K562 (cell line): Measurements from ENCODE around the gene SHMT1. TPM values are rescaled to one million over a fixed set of nuclear protein-coding genes. Genes with fewer than 3 reads are reported as not detected.

ENCODE experiments used
- ATAC-seq: fragments of 200-7000 bp; cut with Tn5 transposase; 3 replicates; pipeline ENCODE4 v1.9.1; 2020; ENCODE audit warnings: moderate library complexity
- BruUV-seq: library from RNA; stranded (reverse); fragments of 400-500 nt; replicated peaks from 2 replicates; lab custom pipeline; 2021; lab: Mats Ljungman, UMichigan
- CTCF ChIA-PET: fragments of 300-600 bp; formaldehyde crosslinking; extraction: SDS; loops from one replicate; lab custom pipeline; 2021; ENCODE audit warnings: low intra/inter-chr PET ratio; lab: Yijun Ruan, JAX
- POLR2A ChIA-PET: fragments of 300-600, 350-650 bp; sonication (Branson Sonifier 250); formaldehyde crosslinking; extraction: SDS; loops from one replicate; lab custom pipeline; 2021; ENCODE audit warnings: antibody characterized with exemption, inconsistent platforms; lab: Yijun Ruan, JAX
- DNase-seq, 4 experiments: peaks; one replicate each; pipeline versions ENCODE4 v3.0.0 to v3.0.0-alpha.2; 2011 to 2018; ENCODE audit warnings: low spot score in 3 of 4, mixed read lengths in 3 of 4; ENCODE audit errors: extremely low read depth in 1 of 4
- FAIRE-seq: peaks from 2 replicates; lab custom pipeline; 2011; peaks lifted over from hg19 to GRCh38; lab: Jason Lieb, UNC
- H2AFZ ChIP-seq: 2 replicates; pipeline ENCODE4 v1.6.0; 2011; ENCODE audit warnings: low read depth, low read length, control low read depth, inconsistent platforms
- H3K27ac ChIP-seq: fragments of 200-600 bp; 3 replicates; pipeline ENCODE4 v1.8.0; 2011; ENCODE audit warnings: low read depth, mild to moderate bottlenecking, control low read depth, inconsistent platforms, low read length, moderate library complexity, mixed read lengths; ENCODE audit errors: extremely low read depth
- H3K27me3 ChIP-seq, 2 experiments: fragments of 300-600 bp in 1 of 2; 2 replicates in 1 of 2; 3 replicates in 1 of 2; pipeline versions ENCODE4 v1.6.0 to v1.8.0; 2011; ENCODE audit warnings: inconsistent platforms in 2 of 2, low read length in 2 of 2, mild to moderate bottlenecking in 1 of 2, mixed read lengths in 1 of 2, moderate library complexity in 1 of 2; ENCODE audit not compliant: control insufficient read depth in 2 of 2, insufficient read depth in 2 of 2
- H3K36me3 ChIP-seq: fragments of 300-600 bp; 3 replicates; pipeline ENCODE4 v1.8.0; 2011; ENCODE audit warnings: mild to moderate bottlenecking, low read length, inconsistent platforms; ENCODE audit not compliant: control insufficient read depth, insufficient read depth
- H3K4me1 ChIP-seq, 2 experiments: fragments of 200-600 bp in 1 of 2; replicated peaks in 1 of 2; 2 replicates in 1 of 2; 3 replicates in 1 of 2; pipeline versions ENCODE4 v1.5.1 to v1.8.0; 2011; ENCODE audit warnings: inconsistent platforms in 2 of 2, low read length in 2 of 2, mild to moderate bottlenecking in 1 of 2, mixed read lengths in 1 of 2, moderate library complexity in 1 of 2; ENCODE audit not compliant: control insufficient read depth in 2 of 2, insufficient read depth in 2 of 2
- H3K4me2 ChIP-seq: 2 replicates; pipeline ENCODE4 v1.6.1; 2011; ENCODE audit warnings: low read length, control low read depth, inconsistent platforms, mixed read lengths; ENCODE audit not compliant: insufficient read depth
- H3K4me3 ChIP-seq: fragments of 200-600 bp; sonication (generic), shearing (Covaris generic); 2 replicates; pipeline ENCODE4 v1.5.1; 2016; ENCODE audit warnings: control low read depth, inconsistent platforms
- H3K79me2 ChIP-seq: fragments of 200-600 bp; 3 replicates; pipeline ENCODE4 v1.8.0; 2011; ENCODE audit warnings: low read length, inconsistent platforms; ENCODE audit not compliant: control insufficient read depth, insufficient read depth
- H3K9ac ChIP-seq, 2 experiments: 2 replicates each; pipeline versions ENCODE4 v1.6.0 to v1.6.1; 2011; ENCODE audit warnings: low read depth in 2 of 2, low read length in 2 of 2, control low read depth in 1 of 2, inconsistent platforms in 1 of 2, mild to moderate bottlenecking in 1 of 2, mixed read lengths in 1 of 2; ENCODE audit not compliant: insufficient read depth in 1 of 2
- H3K9me1 ChIP-seq: one replicate; pipeline ENCODE4 v1.6.0; 2011; ENCODE audit warnings: inconsistent platforms, mild to moderate bottlenecking, low read length, moderate library complexity; ENCODE audit not compliant: control insufficient read depth, insufficient read depth
- H3K9me3 ChIP-seq: replicated peaks from 2 replicates; pipeline ENCODE4 v1.5.1; 2011; ENCODE audit warnings: low read depth, low read length, inconsistent platforms; ENCODE audit not compliant: control insufficient read depth, insufficient read depth
- H4K20me1 ChIP-seq: replicated peaks from 2 replicates; pipeline ENCODE4 v1.6.1; 2011; ENCODE audit warnings: low read length, inconsistent platforms, mixed read lengths; ENCODE audit not compliant: control insufficient read depth, insufficient read depth
- CBFA2T2 ChIP-seq: fragments of 450-650 bp; conservative IDR thresholded peaks from 2 replicates; pipeline ENCODE4 v1.6.1; 2017; ENCODE audit warnings: mild to moderate bottlenecking
- CBFA2T3 ChIP-seq: fragments of 450-650 bp; IDR thresholded peaks from 2 replicates; pipeline ENCODE4 v1.6.1; 2017
- CHD1 ChIP-seq: fragments of 200-600 bp; sonication (generic); IDR thresholded peaks from one replicate; pipeline ENCODE4 v1.6.1; 2012; ENCODE audit warnings: mild to moderate bottlenecking, moderate library complexity, low read length, inconsistent platforms
- ETV5 ChIP-seq: sonication (generic); formaldehyde crosslinking; IDR thresholded peaks from 2 replicates; pipeline ENCODE4 v1.4.0; 2020; ENCODE audit warnings: low read depth, mild to moderate bottlenecking, missing genetic modification reagents
- HEY1 ChIP-seq: fragments of 250-450 bp; sonication (Bioruptor Pico); IDR thresholded peaks from 2 replicates; pipeline ENCODE4 v1.5.0; 2020; ENCODE audit warnings: mild to moderate bottlenecking, moderate library complexity, borderline replicate concordance
- MEIS2 ChIP-seq: fragments of 450-650 bp; IDR thresholded peaks from 2 replicates; pipeline ENCODE4 v1.6.1; 2014; ENCODE audit warnings: mild to moderate bottlenecking; ENCODE audit not compliant: partially characterized antibody
- SMARCE1 ChIP-seq: fragments of 450-650 bp; IDR thresholded peaks from 2 replicates; pipeline ENCODE4 v1.7.1; 2016; ENCODE audit warnings: mild to moderate bottlenecking
- TAL1 ChIP-seq: fragments of 450-650 bp; IDR thresholded peaks from 2 replicates; pipeline ENCODE4 v1.6.1; 2016; ENCODE audit warnings: mild to moderate bottlenecking
- TCF3 ChIP-seq: sonication (generic); formaldehyde crosslinking; IDR thresholded peaks from 2 replicates; pipeline ENCODE4 v1.4.0; 2020; ENCODE audit warnings: mild to moderate bottlenecking, missing genetic modification reagents
- ZNF253 ChIP-seq: fragments of 250-450 bp; sonication (Bioruptor Pico); conservative IDR thresholded peaks from 2 replicates; pipeline ENCODE4 v1.6.1; 2021; ENCODE audit warnings: mild to moderate bottlenecking
- ZNF77 ChIP-seq: fragments of 250-450 bp; sonication (Bioruptor Pico); IDR thresholded peaks from 2 replicates; pipeline ENCODE4 v1.5.0; 2020
- WGBS: fragments of 100-300 bp; shearing (Covaris generic); methylation state at CpG from one replicate; pipeline ENCODE4 v1.1.6; 2016; ENCODE audit warnings: low coverage, mixed read lengths; ENCODE audit not compliant: insufficient coverage; ENCODE audit errors: missing lambda C conversion rate; 5-methylcytosine and 5-hydroxymethylcytosine counted together
- in situ Hi-C: fragments of 300-500 bp; cut with MboI; formaldehyde crosslinking; loops from 4 replicates; pipeline ENCODE4 v1.15.0; 2018; ENCODE audit warnings: inconsistent platforms, mixed read lengths
- intact Hi-C: fragments of 100-400 bp; cut with micrococcal nuclease; formaldehyde crosslinking; loops from 2 replicates; pipeline ENCODE4 v1.14.2; 2022
- polyA plus RNA-seq, 8 experiments: library from polyadenylated mRNA; depleted of rRNA in 4 of 8; stranded (reverse) in 5 of 8; unstranded in 3 of 8; fragments of >200 nt; fragmentation: Nextera tagmentation in 2 of 8; fragmentation: Illumina TruSeq in 1 of 8; extraction: Ambion mirVana in 2 of 8; extraction: Trizol in 1 of 8; gene quantifications; 2 replicates each; pipeline versions ENCODE4 v1.2.1 to v1.2.3, GENCODE V29; 2011 to 2014; ENCODE audit warnings: inconsistent platforms in 1 of 8, missing spikeins in 1 of 8
- total RNA-seq, 7 experiments: library from RNA; depleted of rRNA in 6 of 7; stranded (reverse); fragments of >200 nt in 6 of 7; fragmentation: Illumina TruSeq in 2 of 7; extraction: Trizol in 2 of 7; gene quantifications; 2 replicates each; pipeline versions ENCODE4 v1.2.1 to v1.2.3, GENCODE V29; 2011 to 2021; ENCODE audit warnings: low replicate concordance in 1 of 7
- TF ChIP-seq, protein P1 (sequence below): sonication (generic); formaldehyde crosslinking; IDR thresholded peaks from 2 replicates; pipeline ENCODE4 v1.8.0; 2023; ENCODE audit warnings: missing genetic modification reagents, mild to moderate bottlenecking, borderline replicate concordance

SHMT1 gene
- total and polyA plus RNA-seq, 9 of the 15 experiments (the other 6 are each of a cell fraction or from before 2014, with no cell fraction given), result 3.3 to 31.2 (median 23.3) TPM

DNA sequence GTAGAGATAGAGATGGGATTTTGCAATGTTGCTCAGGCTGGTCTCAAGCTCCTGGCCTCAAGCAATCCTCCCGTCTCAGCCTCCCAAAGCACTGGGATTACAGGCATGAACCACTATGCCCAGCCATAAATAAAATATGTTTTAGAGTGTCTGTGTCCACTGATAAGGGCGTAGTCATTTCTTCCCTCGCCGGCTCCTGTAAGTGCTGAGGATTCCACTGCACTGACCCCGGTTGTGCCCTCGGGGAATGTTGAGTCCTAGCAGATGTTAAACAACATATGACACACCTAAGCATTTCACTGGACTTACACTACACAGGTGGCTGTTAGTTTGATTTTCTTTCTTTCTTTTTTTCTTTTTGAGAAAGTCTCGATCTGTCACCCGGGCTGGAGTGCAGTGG is 5.6 kb upstream of the SHMT1 start:
- FAIRE-seq, result no peak
- WGBS, result 0% methylated on average over 6 of the region's 8 CpGs
- ATAC-seq, result no peak; the same call in 1 of the 3 replicates
- Histone ChIP-seq H3K9me1 (no peaks in the 10 kb centered on the region), H2AFZ (no peak overlapping the region), H3K4me2 (no peak overlapping the region), H3K27me3 (no peaks in the 10 kb centered on the region)
- POLR2A ChIA-PET, result no interaction called here
- DNase-seq, result peak in 1 of 4 experiments; percentile 31
- TF ChIP-seq CBFA2T2, result peak; percentile 24; the same call in 1 of the 2 replicates
- no peak for TF ChIP-seq CHD1
- TF ChIP-seq TCF3 (CRISPR knock-in tag), result peak; percentile 29; the same call in 1 of the 2 replicates
- TF ChIP-seq CBFA2T3, result peak; percentile 31
- TF ChIP-seq ZNF253, result no peak
- no peak for TF ChIP-seq ETV5 (CRISPR knock-in tag)
- peak; percentile 28; the same call in 1 of the 2 replicates for TF ChIP-seq TAL1
- peak; percentile 50 for TF ChIP-seq MEIS2
- TF ChIP-seq, all 486 proteins: peak for 5
- Histone ChIP-seq H4K20me1 (no peaks in the 10 kb centered on the region), H3K4me3 (no peak overlapping the region), H3K9me3 (no peaks in the 10 kb centered on the region), H3K27ac (no peak overlapping the region), H3K9ac (no peak overlapping the region), H3K79me2 (no peaks in the 10 kb centered on the region), H3K36me3 (no peaks in the 10 kb centered on the region), H3K4me1 (peaks cover 0 to 3% of the 10 kb centered on the region in 2 experiments; a peak in 2 of 5 replicates)
- in situ Hi-C loops, result no loop called here
- BruUV-seq, result no TSS peak
- CTCF ChIA-PET, result no interaction called here
- intact Hi-C loops, result no loop called here

DNA sequence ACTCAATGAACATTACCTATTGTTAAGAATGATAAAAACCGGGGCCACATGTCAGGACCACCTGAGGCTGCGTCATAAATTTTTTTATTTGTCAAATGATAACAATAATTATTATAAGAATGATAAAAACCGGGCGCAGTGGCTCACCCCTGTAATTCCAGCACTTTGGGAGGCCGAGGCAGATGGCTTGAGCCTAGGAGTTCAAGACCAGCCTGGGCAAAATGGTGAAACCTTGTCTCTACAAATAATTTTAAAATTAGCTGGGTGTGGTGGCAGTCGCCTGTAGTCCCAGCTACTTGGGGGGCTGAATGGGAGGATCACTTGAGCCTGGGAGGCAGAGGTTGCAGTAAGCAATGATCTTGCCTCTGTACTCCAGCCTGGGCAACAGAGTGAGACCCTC is 816 bp upstream of the SHMT1 start:
- BruUV-seq, result no TSS peak
- intact Hi-C loops, result no loop called here
- WGBS, result 64% methylated on average over 6 of the region's 6 CpGs
- no peak for TF ChIP-seq ZNF77
- no peak for TF ChIP-seq SMARCE1
- TF ChIP-seq HEY1 (CRISPR knock-in tag), result no peak
- TF ChIP-seq, protein P1, sequence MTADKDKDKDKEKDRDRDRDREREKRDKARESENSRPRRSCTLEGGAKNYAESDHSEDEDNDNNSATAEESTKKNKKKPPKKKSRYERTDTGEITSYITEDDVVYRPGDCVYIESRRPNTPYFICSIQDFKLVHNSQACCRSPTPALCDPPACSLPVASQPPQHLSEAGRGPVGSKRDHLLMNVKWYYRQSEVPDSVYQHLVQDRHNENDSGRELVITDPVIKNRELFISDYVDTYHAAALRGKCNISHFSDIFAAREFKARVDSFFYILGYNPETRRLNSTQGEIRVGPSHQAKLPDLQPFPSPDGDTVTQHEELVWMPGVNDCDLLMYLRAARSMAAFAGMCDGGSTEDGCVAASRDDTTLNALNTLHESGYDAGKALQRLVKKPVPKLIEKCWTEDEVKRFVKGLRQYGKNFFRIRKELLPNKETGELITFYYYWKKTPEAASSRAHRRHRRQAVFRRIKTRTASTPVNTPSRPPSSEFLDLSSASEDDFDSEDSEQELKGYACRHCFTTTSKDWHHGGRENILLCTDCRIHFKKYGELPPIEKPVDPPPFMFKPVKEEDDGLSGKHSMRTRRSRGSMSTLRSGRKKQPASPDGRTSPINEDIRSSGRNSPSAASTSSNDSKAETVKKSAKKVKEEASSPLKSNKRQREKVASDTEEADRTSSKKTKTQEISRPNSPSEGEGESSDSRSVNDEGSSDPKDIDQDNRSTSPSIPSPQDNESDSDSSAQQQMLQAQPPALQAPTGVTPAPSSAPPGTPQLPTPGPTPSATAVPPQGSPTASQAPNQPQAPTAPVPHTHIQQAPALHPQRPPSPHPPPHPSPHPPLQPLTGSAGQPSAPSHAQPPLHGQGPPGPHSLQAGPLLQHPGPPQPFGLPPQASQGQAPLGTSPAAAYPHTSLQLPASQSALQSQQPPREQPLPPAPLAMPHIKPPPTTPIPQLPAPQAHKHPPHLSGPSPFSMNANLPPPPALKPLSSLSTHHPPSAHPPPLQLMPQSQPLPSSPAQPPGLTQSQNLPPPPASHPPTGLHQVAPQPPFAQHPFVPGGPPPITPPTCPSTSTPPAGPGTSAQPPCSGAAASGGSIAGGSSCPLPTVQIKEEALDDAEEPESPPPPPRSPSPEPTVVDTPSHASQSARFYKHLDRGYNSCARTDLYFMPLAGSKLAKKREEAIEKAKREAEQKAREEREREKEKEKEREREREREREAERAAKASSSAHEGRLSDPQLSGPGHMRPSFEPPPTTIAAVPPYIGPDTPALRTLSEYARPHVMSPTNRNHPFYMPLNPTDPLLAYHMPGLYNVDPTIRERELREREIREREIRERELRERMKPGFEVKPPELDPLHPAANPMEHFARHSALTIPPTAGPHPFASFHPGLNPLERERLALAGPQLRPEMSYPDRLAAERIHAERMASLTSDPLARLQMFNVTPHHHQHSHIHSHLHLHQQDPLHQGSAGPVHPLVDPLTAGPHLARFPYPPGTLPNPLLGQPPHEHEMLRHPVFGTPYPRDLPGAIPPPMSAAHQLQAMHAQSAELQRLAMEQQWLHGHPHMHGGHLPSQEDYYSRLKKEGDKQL (CRISPR knock-in tag), result no peak

More for the DNA sequence above, 816 bp upstream of the SHMT1 start:
- Histone ChIP-seq H4K20me1 (no peaks in the 10 kb centered on the region), H3K9me1 (no peaks in the 10 kb centered on the region), H3K79me2 (peaks cover 18% of the 10 kb centered on the region), H3K27me3 (no peaks in the 10 kb centered on the region), H3K4me2 (no peak overlapping the region), H3K4me3 (no peak overlapping the region), H3K9me3 (no peaks in the 10 kb centered on the region), H3K4me1 (peaks cover 0 to 14% of the 10 kb centered on the region in 2 experiments; a peak in 3 of 5 replicates), H2AFZ (peak overlapping the region; percentile 95; the same call in 1 of the 2 replicates), H3K27ac (no peak overlapping the region), H3K36me3 (peaks cover 5% of the 10 kb centered on the region; the same call in 1 of the 3 replicates), H3K9ac (no peak overlapping the region)
- POLR2A ChIA-PET, result no interaction called here
- in situ Hi-C loops, result no loop called here
- CTCF ChIA-PET, result no interaction called here
- DNase-seq, result no peak
- no peak for FAIRE-seq
- ATAC-seq, result no peak
